ENCODE results near the gene CFAP157.

DNA sequence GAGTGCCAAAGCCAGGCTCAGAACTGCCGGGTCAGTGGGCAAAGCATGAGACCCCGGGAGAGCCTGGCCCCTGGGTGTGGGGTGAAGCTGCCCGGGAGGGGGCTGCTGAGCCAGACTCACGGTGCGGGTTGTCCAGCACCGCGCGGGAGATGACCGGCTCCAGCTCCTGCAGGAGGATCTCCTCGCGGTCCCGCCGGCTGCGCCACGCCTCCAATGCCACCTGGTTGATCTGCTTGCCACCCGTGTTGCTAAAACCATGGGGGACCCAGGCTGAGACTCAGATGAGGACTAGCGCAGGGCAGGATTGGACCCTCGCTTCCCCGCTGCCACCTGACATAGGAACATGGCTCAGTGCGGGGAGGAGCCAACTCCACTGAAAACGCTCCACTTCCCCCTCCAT, 25.7 kb downstream of the CFAP157 start:
- TF ChIP-seq, protein P1, sequence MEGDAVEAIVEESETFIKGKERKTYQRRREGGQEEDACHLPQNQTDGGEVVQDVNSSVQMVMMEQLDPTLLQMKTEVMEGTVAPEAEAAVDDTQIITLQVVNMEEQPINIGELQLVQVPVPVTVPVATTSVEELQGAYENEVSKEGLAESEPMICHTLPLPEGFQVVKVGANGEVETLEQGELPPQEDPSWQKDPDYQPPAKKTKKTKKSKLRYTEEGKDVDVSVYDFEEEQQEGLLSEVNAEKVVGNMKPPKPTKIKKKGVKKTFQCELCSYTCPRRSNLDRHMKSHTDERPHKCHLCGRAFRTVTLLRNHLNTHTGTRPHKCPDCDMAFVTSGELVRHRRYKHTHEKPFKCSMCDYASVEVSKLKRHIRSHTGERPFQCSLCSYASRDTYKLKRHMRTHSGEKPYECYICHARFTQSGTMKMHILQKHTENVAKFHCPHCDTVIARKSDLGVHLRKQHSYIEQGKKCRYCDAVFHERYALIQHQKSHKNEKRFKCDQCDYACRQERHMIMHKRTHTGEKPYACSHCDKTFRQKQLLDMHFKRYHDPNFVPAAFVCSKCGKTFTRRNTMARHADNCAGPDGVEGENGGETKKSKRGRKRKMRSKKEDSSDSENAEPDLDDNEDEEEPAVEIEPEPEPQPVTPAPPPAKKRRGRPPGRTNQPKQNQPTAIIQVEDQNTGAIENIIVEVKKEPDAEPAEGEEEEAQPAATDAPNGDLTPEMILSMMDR (IDR thresholded peaks at IDR 0.05) = no peak
- TF ChIP-seq POLR2AphosphoS5 (IDR thresholded peaks at IDR 0.05) (no peak), POLR2A (IDR thresholded peaks at IDR 0.05) (no peak), EP300 (IDR thresholded peaks at IDR 0.05) (no peak)

Measured in suprapubic skin (tissue), 4 donors.